ENCODE data around the gene ZNF567. TPM values are rescaled to one million over a fixed set of nuclear protein-coding genes. Genes with fewer than 3 reads are reported as not detected.
"Not testable (repeated sequence)": the region's sequence is repeated elsewhere in the genome, so short reads cannot be mapped to it uniquely, and the experiment has no call there.

The ZNF567 gene
- total RNA-seq, 2 experiments from 2014 or later: 7.3 to 7.6 TPM

DNA sequence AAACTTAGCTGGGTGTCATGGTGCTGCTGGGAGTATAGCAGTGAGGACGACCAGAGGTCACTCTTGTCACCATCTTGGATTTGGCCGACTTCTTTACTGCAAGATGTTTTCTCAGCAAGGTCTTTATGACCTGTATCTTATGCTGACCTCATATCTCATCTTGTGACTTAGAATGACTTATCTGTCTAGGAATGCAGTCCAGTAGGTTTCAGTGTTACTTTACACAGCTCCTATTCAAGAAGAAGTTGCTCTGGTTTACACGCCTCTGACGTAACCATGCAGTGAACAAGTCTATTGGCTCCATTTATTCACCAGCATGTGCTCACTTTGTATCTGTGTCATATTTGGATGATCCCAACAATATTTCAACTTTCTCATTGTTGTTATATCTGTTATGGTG is 58.5 kb downstream of the ZNF567 start:
- Mint-ChIP-seq H3K27ac (no peak overlapping the region), H3K36me3 (ENCODE audit: low read depth) (peaks cover 88% of the 10 kb centered on the region), H3K27me3 (no peaks in the 10 kb centered on the region), H3K4me3 (no peak overlapping the region), H3K9me3 (peaks cover 15% of the 10 kb centered on the region), H3K4me1 (ENCODE audit: low read depth) (no peaks in the 10 kb centered on the region)
- DNase-seq (no peak), ATAC-seq (ENCODE audit: poor library complexity) (no peak)
- Histone ChIP-seq H3K27me3 (ENCODE audit: control insufficient read depth in 1 of 2, insufficient read depth in 2 of 2, low read length in 2 of 2) (no peaks in the 10 kb centered on the region), H3K36me3 (ENCODE audit: insufficient read depth, low read length) (peaks cover 17% of the 10 kb centered on the region), H3K9me3 (ENCODE audit: control insufficient read depth in 1 of 2, insufficient read depth in 1 of 2, low read length in 2 of 2) (peaks cover 60 to 100% of the 10 kb centered on the region in 2 experiments), H3K4me3 (ENCODE audit: low read length) (no peak overlapping the region), H3K27ac (ENCODE audit: low read depth in 1 of 2, low read length in 2 of 2) (no peak overlapping the region), H3K4me1 (ENCODE audit: insufficient read depth, low read length) (no peaks in the 10 kb centered on the region)
- intact Hi-C loops (cut with DNase I, micrococcal nuclease): no loop called here
- POLR2A ChIA-PET: no interaction called here
- CTCF ChIA-PET: no interaction called here
- TF ChIP-seq, protein P1, sequence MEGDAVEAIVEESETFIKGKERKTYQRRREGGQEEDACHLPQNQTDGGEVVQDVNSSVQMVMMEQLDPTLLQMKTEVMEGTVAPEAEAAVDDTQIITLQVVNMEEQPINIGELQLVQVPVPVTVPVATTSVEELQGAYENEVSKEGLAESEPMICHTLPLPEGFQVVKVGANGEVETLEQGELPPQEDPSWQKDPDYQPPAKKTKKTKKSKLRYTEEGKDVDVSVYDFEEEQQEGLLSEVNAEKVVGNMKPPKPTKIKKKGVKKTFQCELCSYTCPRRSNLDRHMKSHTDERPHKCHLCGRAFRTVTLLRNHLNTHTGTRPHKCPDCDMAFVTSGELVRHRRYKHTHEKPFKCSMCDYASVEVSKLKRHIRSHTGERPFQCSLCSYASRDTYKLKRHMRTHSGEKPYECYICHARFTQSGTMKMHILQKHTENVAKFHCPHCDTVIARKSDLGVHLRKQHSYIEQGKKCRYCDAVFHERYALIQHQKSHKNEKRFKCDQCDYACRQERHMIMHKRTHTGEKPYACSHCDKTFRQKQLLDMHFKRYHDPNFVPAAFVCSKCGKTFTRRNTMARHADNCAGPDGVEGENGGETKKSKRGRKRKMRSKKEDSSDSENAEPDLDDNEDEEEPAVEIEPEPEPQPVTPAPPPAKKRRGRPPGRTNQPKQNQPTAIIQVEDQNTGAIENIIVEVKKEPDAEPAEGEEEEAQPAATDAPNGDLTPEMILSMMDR (IDR thresholded peaks at IDR 0.05): no peak

DNA sequence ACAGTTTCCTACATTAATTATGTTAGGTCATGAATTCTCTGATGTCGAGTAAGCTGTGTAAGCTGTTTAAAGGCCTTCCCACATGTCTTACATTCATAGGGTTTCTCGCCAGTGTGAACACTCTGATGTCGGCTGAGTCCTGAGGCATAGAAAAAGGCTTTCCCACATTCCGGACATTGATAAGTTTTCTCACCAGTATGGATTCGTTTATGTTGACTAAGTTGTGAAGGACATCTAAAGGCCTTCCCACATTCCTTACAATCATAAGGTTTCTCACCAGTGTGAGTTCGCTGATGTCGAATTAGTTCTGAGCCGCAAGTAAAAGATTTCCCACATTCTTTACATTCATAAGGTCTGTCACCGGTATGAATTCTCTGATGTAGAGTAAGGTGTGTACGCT is 60.3 kb downstream of the ZNF567 start:
- no peak overlapping the region for H3K4me3 Mint-ChIP-seq

DNA sequence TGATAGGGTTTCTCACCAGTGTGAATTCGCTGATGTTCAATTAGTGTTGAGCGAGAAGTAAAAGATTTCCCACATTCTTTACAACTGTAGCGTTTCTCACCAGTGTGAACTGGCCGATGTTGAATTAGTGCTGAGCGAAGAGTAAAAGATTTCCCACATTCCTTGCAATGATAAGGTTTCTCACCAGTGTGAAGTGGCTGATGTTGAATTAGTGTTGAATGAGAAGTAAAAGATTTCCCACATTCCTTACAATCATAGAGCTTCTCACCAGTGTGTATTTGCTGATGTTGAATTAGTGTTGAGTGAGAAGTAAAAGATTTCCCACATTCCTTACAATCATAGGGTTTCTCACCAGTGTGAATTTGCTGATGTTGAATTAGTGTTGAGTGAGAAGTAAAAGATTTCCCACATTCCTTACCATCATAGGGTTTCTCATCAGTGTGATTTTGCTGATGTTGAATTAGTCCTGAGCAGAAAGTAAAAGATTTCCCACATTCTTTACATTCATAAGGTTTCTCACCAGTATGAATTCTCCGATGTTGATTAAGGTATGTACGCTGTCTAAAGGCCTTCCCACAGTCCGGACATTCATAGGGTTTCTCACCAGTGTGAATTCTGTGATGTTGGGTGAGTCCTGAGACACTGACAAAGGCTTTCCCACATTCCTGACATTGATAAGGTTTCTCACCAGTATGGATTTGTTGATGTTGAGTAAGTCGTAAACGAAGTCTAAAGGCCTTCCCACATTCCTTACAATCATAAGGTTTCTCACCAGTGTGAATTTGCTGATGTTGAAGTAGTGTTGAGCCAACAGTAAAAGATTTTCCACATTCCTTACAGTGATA is 61.2 kb downstream of the ZNF567 start:
- CTCF ChIA-PET: no interaction called here
- Mint-ChIP-seq H3K27ac (no peak overlapping the region), H3K4me3 (no peak overlapping the region), H3K9me3 (peaks cover 18% of the 10 kb centered on the region), H3K36me3 (ENCODE audit: low read depth) (peaks cover 95% of the 10 kb centered on the region), H3K27me3 (no peaks in the 10 kb centered on the region), H3K4me1 (ENCODE audit: low read depth) (no peaks in the 10 kb centered on the region)
- DNase-seq: no peak
- Histone ChIP-seq H3K36me3 (ENCODE audit: insufficient read depth, low read length) (peaks cover 19% of the 10 kb centered on the region), H3K27ac (ENCODE audit: low read depth in 1 of 2, low read length in 2 of 2) (no peak overlapping the region), H3K9me3 (ENCODE audit: control insufficient read depth in 1 of 2, insufficient read depth in 1 of 2, low read length in 2 of 2) (peaks cover 57 to 100% of the 10 kb centered on the region in 2 experiments), H3K4me1 (ENCODE audit: insufficient read depth, low read length) (no peaks in the 10 kb centered on the region), H3K27me3 (ENCODE audit: control insufficient read depth in 1 of 2, insufficient read depth in 2 of 2, low read length in 2 of 2) (no peaks in the 10 kb centered on the region), H3K4me3 (ENCODE audit: low read length) (no peak overlapping the region)
- POLR2A ChIA-PET: no interaction called here
- intact Hi-C loops (cut with DNase I, micrococcal nuclease): no loop called here
- no peak for ATAC-seq (ENCODE audit: poor library complexity)
- TF ChIP-seq, protein P1 (IDR thresholded peaks at IDR 0.05): no peak

More for the DNA sequence above, 60.3 kb downstream of the ZNF567 start:
- no peaks in the 10 kb centered on the region for H3K27me3 Mint-ChIP-seq
- H3K36me3 Mint-ChIP-seq (ENCODE audit: low read depth): peaks cover 95% of the 10 kb centered on the region
- no peak for ATAC-seq (ENCODE audit: poor library complexity)
- no peak overlapping the region for H3K27ac ChIP-seq (ENCODE audit: low read depth in 1 of 2, low read length in 2 of 2)
- TF ChIP-seq, protein P1 (IDR thresholded peaks at IDR 0.05): no peak
- H3K36me3 ChIP-seq (ENCODE audit: insufficient read depth, low read length): peaks cover 19% of the 10 kb centered on the region
- ChIA-PET POLR2A (no interaction called here), CTCF (no interaction called here)
- intact Hi-C loops (cut with DNase I, micrococcal nuclease): no loop called here
- H3K4me3 ChIP-seq (ENCODE audit: low read length): no peak overlapping the region
- H3K4me1 Mint-ChIP-seq (ENCODE audit: low read depth): no peaks in the 10 kb centered on the region
- H3K9me3 ChIP-seq (ENCODE audit: control insufficient read depth in 1 of 2, insufficient read depth in 1 of 2, low read length in 2 of 2): peaks cover 54 to 100% of the 10 kb centered on the region in 2 experiments
- no peaks in the 10 kb centered on the region for H3K27me3 ChIP-seq (ENCODE audit: control insufficient read depth in 1 of 2, insufficient read depth in 2 of 2, low read length in 2 of 2)
- peaks cover 18% of the 10 kb centered on the region for H3K9me3 Mint-ChIP-seq
- no peak for DNase-seq
- H3K27ac Mint-ChIP-seq: no peak overlapping the region
- H3K4me1 ChIP-seq (ENCODE audit: insufficient read depth, low read length): no peaks in the 10 kb centered on the region

DNA sequence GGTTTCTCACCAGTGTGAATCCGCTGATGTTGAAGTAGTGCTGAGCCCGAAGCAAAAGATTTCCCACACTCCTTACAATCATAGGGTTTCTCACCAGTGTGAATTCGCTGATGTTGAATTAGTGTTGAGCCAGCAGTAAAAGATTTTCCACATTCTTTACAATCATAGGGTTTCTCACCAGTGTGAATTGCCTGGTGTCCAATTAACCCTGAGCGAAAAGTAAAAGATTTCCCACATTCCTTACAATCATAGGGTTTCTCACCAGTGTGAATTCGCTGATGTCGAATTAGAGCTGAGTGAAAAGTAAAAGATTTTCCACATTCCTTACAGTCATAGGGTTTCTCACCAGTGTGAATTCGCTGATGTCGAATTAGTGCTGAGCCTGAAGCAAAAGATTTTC is 62.2 kb downstream of the ZNF567 start:
- H3K4me3 Mint-ChIP-seq; intact Hi-C loops (cut with DNase I, micrococcal nuclease); H3K4me1 ChIP-seq (ENCODE audit: insufficient read depth, low read length); CTCF ChIA-PET; H3K27me3 Mint-ChIP-seq; H3K27ac Mint-ChIP-seq; ATAC-seq (ENCODE audit: poor library complexity); H3K27me3 ChIP-seq (ENCODE audit: control insufficient read depth in 1 of 2, insufficient read depth in 2 of 2, low read length in 2 of 2); H3K4me3 ChIP-seq (ENCODE audit: low read length); H3K4me1 Mint-ChIP-seq (ENCODE audit: low read depth); DNase-seq; POLR2A ChIA-PET; H3K27ac ChIP-seq (ENCODE audit: low read depth in 1 of 2, low read length in 2 of 2): not testable (repeated sequence)
- peaks cover 57 to 98% of the 10 kb centered on the region in 2 experiments for H3K9me3 ChIP-seq (ENCODE audit: control insufficient read depth in 1 of 2, insufficient read depth in 1 of 2, low read length in 2 of 2)
- H3K36me3 Mint-ChIP-seq (ENCODE audit: low read depth): peaks cover 95% of the 10 kb centered on the region
- H3K9me3 Mint-ChIP-seq: peaks cover 18% of the 10 kb centered on the region
- peaks cover 19% of the 10 kb centered on the region for H3K36me3 ChIP-seq (ENCODE audit: insufficient read depth, low read length)

Data from CD4-positive, alpha-beta T cell (primary cell).